GM23248 (cell line): ENCODE measurements around the gene MEF2A. TPM values are rescaled to one million over a fixed set of nuclear protein-coding genes. Genes with fewer than 3 reads are reported as not detected.

Source experiments
- DNase-seq: peaks from one replicate; pipeline ENCODE4 v3.0.0-alpha.2; 2015
- H2AFZ ChIP-seq: fragments of 200-600 bp; sonication (generic); 2 replicates; pipeline ENCODE4 v1.6.1; 2016; ENCODE audit warnings: antibody characterized with exemption
- H3F3A ChIP-seq: fragments of 200-600 bp; sonication (generic); 2 replicates; pipeline ENCODE4 v1.6.1; 2016; ENCODE audit warnings: mild to moderate bottlenecking, antibody characterized with exemption, mixed run types; ENCODE audit not compliant: insufficient read depth
- H3K27ac ChIP-seq: fragments of 200-600 bp; sonication (generic); 2 replicates; pipeline ENCODE4 v1.5.1; 2016; ENCODE audit warnings: mild to moderate bottlenecking
- H3K27me3 ChIP-seq: fragments of 200-600 bp; sonication (generic); replicated peaks from 2 replicates; pipeline ENCODE4 v1.6.1; 2016; ENCODE audit warnings: mild to moderate bottlenecking; ENCODE audit not compliant: insufficient read depth
- H3K36me3 ChIP-seq: fragments of 200-600 bp; sonication (generic); 2 replicates; pipeline ENCODE4 v1.6.1; 2016; ENCODE audit warnings: low read depth, mild to moderate bottlenecking
- H3K4me1 ChIP-seq: fragments of 200-600 bp; sonication (generic); 2 replicates; pipeline ENCODE4 v1.6.1; 2016; ENCODE audit warnings: mild to moderate bottlenecking; ENCODE audit not compliant: insufficient read depth
- H3K4me2 ChIP-seq: fragments of 200-600 bp; sonication (generic); one replicate; pipeline ENCODE4 v1.6.1; 2016; ENCODE audit warnings: mild to moderate bottlenecking; ENCODE audit not compliant: unreplicated experiment
- H3K4me3 ChIP-seq: fragments of 200-600 bp; sonication (generic); 2 replicates; pipeline ENCODE4 v1.5.1; 2016; ENCODE audit warnings: mild to moderate bottlenecking
- H3K79me2 ChIP-seq: fragments of 200-600 bp; sonication (generic); 2 replicates; pipeline ENCODE4 v1.6.1; 2016; ENCODE audit warnings: mild to moderate bottlenecking; ENCODE audit not compliant: insufficient read depth
- H3K9ac ChIP-seq: fragments of 200-600 bp; sonication (generic); 2 replicates; pipeline ENCODE4 v1.6.1; 2016; ENCODE audit warnings: mild to moderate bottlenecking
- H3K9me2 ChIP-seq: fragments of 200-600 bp; sonication (generic); 2 replicates; pipeline ENCODE4 v1.6.1; 2016; ENCODE audit warnings: mixed run types, mild to moderate bottlenecking, moderate library complexity; ENCODE audit not compliant: insufficient read depth
- H3K9me3 ChIP-seq: fragments of 200-600 bp; sonication (generic); one replicate; pipeline ENCODE4 v1.6.1; 2017; ENCODE audit warnings: low read depth
- H4K20me1 ChIP-seq: fragments of 200-600 bp; sonication (generic); 2 replicates; pipeline ENCODE4 v1.6.0; 2016; ENCODE audit not compliant: insufficient read depth
- EZH2 ChIP-seq: fragments of 200-600 bp; sonication (generic); IDR thresholded peaks from 2 replicates; pipeline ENCODE4 v1.6.1; 2018; ENCODE audit warnings: antibody characterized with exemption, mild to moderate bottlenecking; ENCODE audit not compliant: insufficient read depth, poor library complexity, severe bottlenecking
- EZH2phosphoT487 ChIP-seq: fragments of 200-600 bp; sonication (generic); IDR thresholded peaks from 2 replicates; pipeline ENCODE4 v1.6.1; 2018; ENCODE audit warnings: antibody characterized with exemption, moderate library complexity, mild to moderate bottlenecking, low read depth; ENCODE audit not compliant: insufficient read depth
- WGBS, 2 experiments: methylation state at CpG; one replicate each; pipeline ENCODE4 v1.1.6; 2015 to 2017; ENCODE audit warnings: low lambda C conversion rate in 2 of 2, low coverage in 1 of 2; ENCODE audit errors: missing lambda C conversion rate in 2 of 2; 5-methylcytosine and 5-hydroxymethylcytosine counted together
- in situ Hi-C: fragments of 300-500 bp; cut with MboI; formaldehyde crosslinking; loops from 2 replicates; pipeline ENCODE4 v1.15.0; 2020
- polyA plus RNA-seq: library from polyadenylated mRNA; unstranded; fragments of >200 nt; fragmentation: Nextera tagmentation; extraction: Ambion mirVana; gene quantifications from 2 replicates; pipeline ENCODE4 v1.2.1, GENCODE V29; 2016
- total RNA-seq: library from RNA; depleted of rRNA; stranded (reverse); fragments of >200 nt; shearing (Covaris generic); gene quantifications from 2 replicates; pipeline ENCODE4 v1.2.3, GENCODE V29; 2014

The MEF2A gene
- total and polyA plus RNA-seq, 2 experiments from 2014 or later = 24.3 to 37.8 TPM

- 63 to 71% methylated on average over 4 of the region's 4 CpGs for WGBS, 2 experiments
- Histone ChIP-seq H3K4me2 (no peak overlapping the region), H3K9ac (no peak overlapping the region), H3K79me2 (no peaks in the 10 kb centered on the region), H3K9me3 (no peaks in the 10 kb centered on the region), H4K20me1 (no peaks in the 10 kb centered on the region), H3F3A (no peaks in the 10 kb centered on the region), H3K27me3 (no peaks in the 10 kb centered on the region), H3K36me3 (no peaks in the 10 kb centered on the region), H3K4me1 (peaks cover 6% of the 10 kb centered on the region; the same call in 1 of the 2 replicates), H3K9me2 (no peaks in the 10 kb centered on the region), H3K27ac (no peak overlapping the region), H2AFZ (no peak overlapping the region), H3K4me3 (no peak overlapping the region)
- in situ Hi-C loops = loop anchor here (10.0 to 25.0 kb wide), 2 partner anchors 59 to 624 kb away; partner anchors contain the start of gene SYNM
- no peak for DNase-seq
- TF ChIP-seq EZH2 (no peak), EZH2phosphoT487 (no peak)
These were observed 170.1 kb downstream of the MEF2A start for GRCh38 chr15:99735868-99736267.

GRCh38 chr15:99736702-99737101, 170.9 kb downstream of the MEF2A start:
- Histone ChIP-seq H3K27ac (no peak overlapping the region), H3K79me2 (no peaks in the 10 kb centered on the region), H3K9ac (no peak overlapping the region), H4K20me1 (no peaks in the 10 kb centered on the region), H3F3A (no peaks in the 10 kb centered on the region), H3K36me3 (no peaks in the 10 kb centered on the region), H3K9me2 (no peaks in the 10 kb centered on the region), H3K27me3 (no peaks in the 10 kb centered on the region), H3K4me3 (no peak overlapping the region), H3K4me1 (peaks cover 6% of the 10 kb centered on the region; the same call in 1 of the 2 replicates), H2AFZ (no peak overlapping the region), H3K9me3 (no peaks in the 10 kb centered on the region), H3K4me2 (no peak overlapping the region)
- no peak for DNase-seq
- 79 to 87% methylated on average over 2 of the region's 2 CpGs for WGBS, 2 experiments
- TF ChIP-seq EZH2phosphoT487 (no peak), EZH2 (no peak)
- in situ Hi-C loops = loop anchor here (10.0 to 25.0 kb wide), 2 partner anchors 58 to 624 kb away; partner anchors contain the start of gene SYNM

GRCh38 chr15:99738021-99738847, 172.4 kb downstream of the MEF2A start:
- WGBS, 2 experiments = 41 to 46% methylated on average over 7 of the region's 7 CpGs

GRCh38 chr15:99741835-99742234, 176.1 kb downstream of the MEF2A start:
- TF ChIP-seq EZH2phosphoT487 = no peak
- TF ChIP-seq EZH2 = no peak
- Histone ChIP-seq H3K4me3 (no peak overlapping the region), H3K27me3 (no peaks in the 10 kb centered on the region; the same call in 1 of the 2 replicates), H3K27ac (no peak overlapping the region), H4K20me1 (no peaks in the 10 kb centered on the region), H3K9ac (no peak overlapping the region), H3K79me2 (no peaks in the 10 kb centered on the region), H3K9me3 (no peaks in the 10 kb centered on the region), H3K4me2 (no peak overlapping the region), H3F3A (no peaks in the 10 kb centered on the region), H3K4me1 (no peaks in the 10 kb centered on the region), H2AFZ (no peak overlapping the region), H3K9me2 (no peaks in the 10 kb centered on the region), H3K36me3 (no peaks in the 10 kb centered on the region)
- in situ Hi-C loops = loop anchor here (25.0 kb wide), 1 partner anchor 630 kb away; the partner anchor contains the start of gene SYNM
- no peak for DNase-seq
- WGBS, 2 experiments = 48 to 72% methylated on average over 2 of the region's 2 CpGs

More at GRCh38 chr15:99738021-99738847, 172.4 kb downstream of the MEF2A start:
- no peak overlapping the region for H3K9ac ChIP-seq
- H3K36me3 ChIP-seq = no peaks in the 10 kb centered on the region
- TF ChIP-seq EZH2 (no peak), EZH2phosphoT487 (no peak)
- no peaks in the 10 kb centered on the region for H3K27me3 ChIP-seq
- H3K4me1 ChIP-seq = no peaks in the 10 kb centered on the region
- H2AFZ ChIP-seq = no peak overlapping the region
- H3K4me2 ChIP-seq = no peak overlapping the region
- no peaks in the 10 kb centered on the region for H3K9me3 ChIP-seq
- in situ Hi-C loops = loop anchor here (10.0 to 25.0 kb wide), 2 partner anchors 57 to 626 kb away; partner anchors contain the start of gene SYNM
- H3K4me3 ChIP-seq = no peak overlapping the region
- no peak for DNase-seq
- no peaks in the 10 kb centered on the region for H3K79me2 ChIP-seq
- H3K27ac ChIP-seq = no peak overlapping the region
- no peaks in the 10 kb centered on the region for H3K9me2 ChIP-seq
- no peaks in the 10 kb centered on the region for H3F3A ChIP-seq
- no peaks in the 10 kb centered on the region for H4K20me1 ChIP-seq
